Activated naive CD8-positive, alpha-beta T cell treated with anti-CD3 and anti-CD28 coated beads, Interleukin-2, amount 10 ng/mL, durations not matched to agents 7 days and 5 days (primary cell): ENCODE results near the gene ITFG1. TPM values are rescaled to one million over a fixed set of nuclear protein-coding genes. Genes with fewer than 3 reads are reported as not detected.

Experiments
- ATAC-seq: fragments of 150-1000 bp; cut with Tn5 transposase; one replicate; pipeline ENCODE4 v1.10.0; 2021; ENCODE audit warnings: low read depth, moderate library complexity
- POLR2A ChIA-PET: fragments of 350-600 bp; sonication (Branson Sonifier 250); formaldehyde crosslinking; loops from one replicate; lab custom pipeline; 2021; ENCODE audit warnings: antibody characterized with exemption; lab: Charles Lee
- DNase-seq: peaks from one replicate; pipeline ENCODE4 v3.0.0; 2021
- H3K27ac Mint-ChIP-seq: one replicate; pipeline ENCODE4 v1.8.0; 2022; ENCODE audit warnings: mild to moderate bottlenecking, mixed read lengths
- H3K27me3 Mint-ChIP-seq: one replicate; pipeline ENCODE4 v1.8.0; 2022; ENCODE audit warnings: mild to moderate bottlenecking, moderate library complexity, mixed read lengths
- H3K36me3 Mint-ChIP-seq: one replicate; pipeline ENCODE4 v1.8.0; 2021; ENCODE audit warnings: mild to moderate bottlenecking, mixed read lengths
- H3K4me1 Mint-ChIP-seq: one replicate; pipeline ENCODE4 v1.8.0; 2021; ENCODE audit warnings: mixed read lengths
- H3K4me3 Mint-ChIP-seq: one replicate; pipeline ENCODE4 v1.8.0; 2022; ENCODE audit warnings: mild to moderate bottlenecking, moderate library complexity, mixed read lengths
- H3K9me3 Mint-ChIP-seq: one replicate; pipeline ENCODE4 v1.8.0; 2021; ENCODE audit warnings: mixed read lengths
- total RNA-seq, 2 experiments: library from RNA; stranded (reverse); gene quantifications; one replicate each; pipeline ENCODE4 v1.2.3, GENCODE V29; 2021

ITFG1 gene
- total RNA-seq, 2 experiments from 2014 or later = 22.1 to 24.9 TPM

GRCh38 chr16:47262938-47263337 is 197.9 kb downstream of the ITFG1 start:
- POLR2A ChIA-PET = no interaction called here
- peaks cover 2% of the 10 kb centered on the region for H3K9me3 Mint-ChIP-seq
- H3K27me3 Mint-ChIP-seq = no peaks in the 10 kb centered on the region
- no peak overlapping the region for H3K27ac Mint-ChIP-seq
- DNase-seq = no peak
- peaks cover 2% of the 10 kb centered on the region for H3K4me1 Mint-ChIP-seq
- no peak overlapping the region for H3K4me3 Mint-ChIP-seq
- no peak for ATAC-seq
- H3K36me3 Mint-ChIP-seq = peaks cover 7% of the 10 kb centered on the region

GRCh38 chr16:47260503-47260902 is 200.4 kb downstream of the ITFG1 start:
- Mint-ChIP-seq H3K9me3 (peaks cover 2% of the 10 kb centered on the region), H3K4me3 (no peak overlapping the region), H3K36me3 (peaks cover 10% of the 10 kb centered on the region), H3K27ac (no peak overlapping the region), H3K4me1 (no peaks in the 10 kb centered on the region), H3K27me3 (no peaks in the 10 kb centered on the region)
- DNase-seq = no peak
- ATAC-seq = no peak
- POLR2A ChIA-PET = no interaction called here

GRCh38 chr16:47258874-47259461 is 201.9 kb downstream of the ITFG1 start:
- no peaks in the 10 kb centered on the region for H3K27me3 Mint-ChIP-seq
- POLR2A ChIA-PET = no interaction called here
- H3K9me3 Mint-ChIP-seq = no peaks in the 10 kb centered on the region
- H3K4me3 Mint-ChIP-seq = no peak overlapping the region
- DNase-seq (no peak), ATAC-seq (no peak)
- H3K4me1 Mint-ChIP-seq = no peaks in the 10 kb centered on the region
- peaks cover 10% of the 10 kb centered on the region for H3K36me3 Mint-ChIP-seq
- no peak overlapping the region for H3K27ac Mint-ChIP-seq

- peaks cover 2% of the 10 kb centered on the region for H3K4me1 Mint-ChIP-seq
- no peaks in the 10 kb centered on the region for H3K27me3 Mint-ChIP-seq
- no peak for ATAC-seq
- H3K4me3 Mint-ChIP-seq = no peak overlapping the region
- H3K9me3 Mint-ChIP-seq = no peaks in the 10 kb centered on the region
- DNase-seq = no peak
- POLR2A ChIA-PET = no interaction called here
- H3K36me3 Mint-ChIP-seq = peaks cover 10% of the 10 kb centered on the region
- H3K27ac Mint-ChIP-seq = no peak overlapping the region
Observed at GRCh38 chr16:47254756-47255155, 206.1 kb downstream of the ITFG1 start.

GRCh38 chr16:47250983-47251382 is 209.9 kb downstream of the ITFG1 start:
- Mint-ChIP-seq H3K9me3 (no peaks in the 10 kb centered on the region), H3K4me1 (peaks cover 2% of the 10 kb centered on the region), H3K27me3 (no peaks in the 10 kb centered on the region), H3K27ac (no peak overlapping the region), H3K4me3 (no peak overlapping the region), H3K36me3 (no peaks in the 10 kb centered on the region)
- DNase-seq (no peak), ATAC-seq (no peak)
- POLR2A ChIA-PET = no interaction called here

- Mint-ChIP-seq H3K27ac (no peak overlapping the region), H3K27me3 (no peaks in the 10 kb centered on the region), H3K4me1 (peaks cover 2% of the 10 kb centered on the region), H3K4me3 (no peak overlapping the region), H3K36me3 (no peaks in the 10 kb centered on the region), H3K9me3 (no peaks in the 10 kb centered on the region)
- ATAC-seq (no peak), DNase-seq (no peak)
- POLR2A ChIA-PET = no interaction called here
Observed at GRCh38 chr16:47247690-47248089, 213.2 kb downstream of the ITFG1 start.

GRCh38 chr16:47244206-47244605 is 216.7 kb downstream of the ITFG1 start:
- peaks cover 5% of the 10 kb centered on the region for H3K36me3 Mint-ChIP-seq
- H3K4me1 Mint-ChIP-seq = no peaks in the 10 kb centered on the region
- ATAC-seq (no peak), DNase-seq (no peak)
- H3K9me3 Mint-ChIP-seq = no peaks in the 10 kb centered on the region
- no peaks in the 10 kb centered on the region for H3K27me3 Mint-ChIP-seq
- H3K4me3 Mint-ChIP-seq = no peak overlapping the region
- POLR2A ChIA-PET = no interaction called here
- H3K27ac Mint-ChIP-seq = no peak overlapping the region

GRCh38 chr16:47241061-47241460 is 219.8 kb downstream of the ITFG1 start:
- no peak overlapping the region for H3K27ac Mint-ChIP-seq
- peaks cover 5% of the 10 kb centered on the region for H3K36me3 Mint-ChIP-seq
- POLR2A ChIA-PET = no interaction called here
- H3K27me3 Mint-ChIP-seq = no peaks in the 10 kb centered on the region
- no peaks in the 10 kb centered on the region for H3K9me3 Mint-ChIP-seq
- H3K4me1 Mint-ChIP-seq = no peaks in the 10 kb centered on the region
- H3K4me3 Mint-ChIP-seq = no peak overlapping the region
- DNase-seq (no peak), ATAC-seq (no peak)

GRCh38 chr16:47236716-47237115 is 224.1 kb downstream of the ITFG1 start:
- DNase-seq (no peak), ATAC-seq (no peak)
- H3K9me3 Mint-ChIP-seq = no peaks in the 10 kb centered on the region
- peaks cover 12% of the 10 kb centered on the region for H3K36me3 Mint-ChIP-seq
- no peak overlapping the region for H3K27ac Mint-ChIP-seq
- no peak overlapping the region for H3K4me3 Mint-ChIP-seq
- no peaks in the 10 kb centered on the region for H3K4me1 Mint-ChIP-seq
- no peaks in the 10 kb centered on the region for H3K27me3 Mint-ChIP-seq
- POLR2A ChIA-PET = no interaction called here

- Mint-ChIP-seq H3K4me3 (no peak overlapping the region), H3K27me3 (no peaks in the 10 kb centered on the region), H3K9me3 (no peaks in the 10 kb centered on the region), H3K36me3 (peaks cover 14% of the 10 kb centered on the region), H3K27ac (no peak overlapping the region), H3K4me1 (peaks cover 3% of the 10 kb centered on the region)
- ATAC-seq = no peak
- DNase-seq = no peak
- POLR2A ChIA-PET = no interaction called here
Observed at GRCh38 chr16:47230296-47230695, 230.6 kb downstream of the ITFG1 start.

GRCh38 chr16:47229053-47230050 is 231.5 kb downstream of the ITFG1 start:
- POLR2A ChIA-PET = no interaction called here
- Mint-ChIP-seq H3K27ac (no peak overlapping the region), H3K36me3 (peaks cover 12% of the 10 kb centered on the region), H3K4me3 (no peak overlapping the region), H3K4me1 (peaks cover 3% of the 10 kb centered on the region), H3K27me3 (no peaks in the 10 kb centered on the region), H3K9me3 (peaks cover under 1% of the 10 kb centered on the region)
- no peak for DNase-seq
- no peak for ATAC-seq

- no peak overlapping the region for H3K27ac Mint-ChIP-seq
- DNase-seq (no peak), ATAC-seq (no peak)
- peaks cover 3% of the 10 kb centered on the region for H3K4me1 Mint-ChIP-seq
- peaks cover 14% of the 10 kb centered on the region for H3K36me3 Mint-ChIP-seq
- H3K4me3 Mint-ChIP-seq = no peak overlapping the region
- POLR2A ChIA-PET = no interaction called here
- no peaks in the 10 kb centered on the region for H3K27me3 Mint-ChIP-seq
- H3K9me3 Mint-ChIP-seq = peaks cover 2% of the 10 kb centered on the region
Observed at GRCh38 chr16:47228241-47228640, 232.6 kb downstream of the ITFG1 start.

- peaks cover 11% of the 10 kb centered on the region for H3K36me3 Mint-ChIP-seq
- no peaks in the 10 kb centered on the region for H3K4me1 Mint-ChIP-seq
- no peak overlapping the region for H3K27ac Mint-ChIP-seq
- no peaks in the 10 kb centered on the region for H3K9me3 Mint-ChIP-seq
- H3K4me3 Mint-ChIP-seq = no peak overlapping the region
- DNase-seq (no peak), ATAC-seq (no peak)
- POLR2A ChIA-PET = no interaction called here
- H3K27me3 Mint-ChIP-seq = no peaks in the 10 kb centered on the region
Observed at GRCh38 chr16:47213761-47214440, 247.0 kb downstream of the ITFG1 start.
